ENCODE measurements around the gene VPS50. TPM values are rescaled to one million over a fixed set of nuclear protein-coding genes. Genes with fewer than 3 reads are reported as not detected.

VPS50 gene, protein sequence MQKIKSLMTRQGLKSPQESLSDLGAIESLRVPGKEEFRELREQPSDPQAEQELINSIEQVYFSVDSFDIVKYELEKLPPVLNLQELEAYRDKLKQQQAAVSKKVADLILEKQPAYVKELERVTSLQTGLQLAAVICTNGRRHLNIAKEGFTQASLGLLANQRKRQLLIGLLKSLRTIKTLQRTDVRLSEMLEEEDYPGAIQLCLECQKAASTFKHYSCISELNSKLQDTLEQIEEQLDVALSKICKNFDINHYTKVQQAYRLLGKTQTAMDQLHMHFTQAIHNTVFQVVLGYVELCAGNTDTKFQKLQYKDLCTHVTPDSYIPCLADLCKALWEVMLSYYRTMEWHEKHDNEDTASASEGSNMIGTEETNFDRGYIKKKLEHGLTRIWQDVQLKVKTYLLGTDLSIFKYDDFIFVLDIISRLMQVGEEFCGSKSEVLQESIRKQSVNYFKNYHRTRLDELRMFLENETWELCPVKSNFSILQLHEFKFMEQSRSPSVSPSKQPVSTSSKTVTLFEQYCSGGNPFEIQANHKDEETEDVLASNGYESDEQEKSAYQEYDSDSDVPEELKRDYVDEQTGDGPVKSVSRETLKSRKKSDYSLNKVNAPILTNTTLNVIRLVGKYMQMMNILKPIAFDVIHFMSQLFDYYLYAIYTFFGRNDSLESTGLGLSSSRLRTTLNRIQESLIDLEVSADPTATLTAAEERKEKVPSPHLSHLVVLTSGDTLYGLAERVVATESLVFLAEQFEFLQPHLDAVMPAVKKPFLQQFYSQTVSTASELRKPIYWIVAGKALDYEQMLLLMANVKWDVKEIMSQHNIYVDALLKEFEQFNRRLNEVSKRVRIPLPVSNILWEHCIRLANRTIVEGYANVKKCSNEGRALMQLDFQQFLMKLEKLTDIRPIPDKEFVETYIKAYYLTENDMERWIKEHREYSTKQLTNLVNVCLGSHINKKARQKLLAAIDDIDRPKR
- total RNA-seq = 26.1 and 33.4 TPM in 2 replicates

DNA sequence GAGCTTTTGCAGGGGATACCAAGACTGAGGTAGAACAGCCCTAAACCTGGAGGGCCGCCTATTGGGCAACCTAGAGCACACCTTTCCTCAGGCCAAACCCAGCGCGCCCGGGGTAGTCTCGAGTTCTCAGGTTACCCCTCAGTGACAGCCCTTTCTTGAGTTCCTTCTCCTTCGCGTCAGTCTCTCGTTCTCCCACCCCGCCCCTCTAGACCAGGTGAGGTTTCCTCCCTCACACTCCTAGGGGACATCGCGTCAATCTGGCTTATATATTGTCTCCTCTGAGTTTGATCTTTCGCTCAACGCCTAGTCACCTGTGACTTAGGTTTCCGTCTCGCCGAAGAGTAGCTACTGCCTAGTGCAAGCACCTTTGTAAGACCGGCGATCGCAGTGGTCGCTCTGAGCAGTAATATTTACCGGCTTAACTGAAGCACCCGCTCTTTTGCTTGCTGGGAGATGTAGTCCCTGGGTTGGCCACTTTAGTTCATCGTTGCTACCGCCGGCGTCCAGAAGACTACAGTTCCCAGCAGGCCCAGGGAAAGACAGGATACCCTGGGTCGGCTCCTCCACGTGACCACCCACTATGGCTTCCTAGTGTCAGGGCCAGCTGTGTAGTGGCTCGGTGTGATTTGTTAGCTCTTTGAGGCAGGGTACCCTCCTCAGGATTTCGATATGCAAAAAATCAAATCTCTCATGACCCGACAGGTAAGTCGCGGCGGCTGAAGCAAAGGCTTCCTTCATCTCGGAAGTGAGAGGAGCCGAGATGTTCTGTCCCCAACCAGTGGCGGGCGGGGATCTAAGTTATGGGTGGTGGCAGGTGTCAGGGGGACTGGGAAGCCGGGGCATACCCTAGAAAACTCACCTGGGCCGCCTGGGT, at the start of gene VPS50:
VPS50 (plus strand) TSS at position 568 of the 874 bp plus-strand sequence; CDS start at position 670, 102 bp downstream.
- DNase-seq (ENCODE audit: low read depth) (peak; percentile 95), FAIRE-seq (peak; percentile 97)
- TF ChIP-seq, protein P1, sequence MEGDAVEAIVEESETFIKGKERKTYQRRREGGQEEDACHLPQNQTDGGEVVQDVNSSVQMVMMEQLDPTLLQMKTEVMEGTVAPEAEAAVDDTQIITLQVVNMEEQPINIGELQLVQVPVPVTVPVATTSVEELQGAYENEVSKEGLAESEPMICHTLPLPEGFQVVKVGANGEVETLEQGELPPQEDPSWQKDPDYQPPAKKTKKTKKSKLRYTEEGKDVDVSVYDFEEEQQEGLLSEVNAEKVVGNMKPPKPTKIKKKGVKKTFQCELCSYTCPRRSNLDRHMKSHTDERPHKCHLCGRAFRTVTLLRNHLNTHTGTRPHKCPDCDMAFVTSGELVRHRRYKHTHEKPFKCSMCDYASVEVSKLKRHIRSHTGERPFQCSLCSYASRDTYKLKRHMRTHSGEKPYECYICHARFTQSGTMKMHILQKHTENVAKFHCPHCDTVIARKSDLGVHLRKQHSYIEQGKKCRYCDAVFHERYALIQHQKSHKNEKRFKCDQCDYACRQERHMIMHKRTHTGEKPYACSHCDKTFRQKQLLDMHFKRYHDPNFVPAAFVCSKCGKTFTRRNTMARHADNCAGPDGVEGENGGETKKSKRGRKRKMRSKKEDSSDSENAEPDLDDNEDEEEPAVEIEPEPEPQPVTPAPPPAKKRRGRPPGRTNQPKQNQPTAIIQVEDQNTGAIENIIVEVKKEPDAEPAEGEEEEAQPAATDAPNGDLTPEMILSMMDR (IDR thresholded peaks at IDR 0.05; ENCODE audit: insufficient read depth, low read length, severe bottlenecking) = no peak
- H3K4me3 ChIP-seq (ENCODE audit: low read depth, low read length) = peak within 1 kb of the TSS; percentile 87
- no peaks in the 10 kb centered on the region for H3K27me3 ChIP-seq (ENCODE audit: control insufficient read depth, insufficient read depth, low read length)
- no peaks in the 10 kb centered on the region for H3K36me3 ChIP-seq (ENCODE audit: control insufficient read depth, insufficient read depth, low read length)

DNA sequence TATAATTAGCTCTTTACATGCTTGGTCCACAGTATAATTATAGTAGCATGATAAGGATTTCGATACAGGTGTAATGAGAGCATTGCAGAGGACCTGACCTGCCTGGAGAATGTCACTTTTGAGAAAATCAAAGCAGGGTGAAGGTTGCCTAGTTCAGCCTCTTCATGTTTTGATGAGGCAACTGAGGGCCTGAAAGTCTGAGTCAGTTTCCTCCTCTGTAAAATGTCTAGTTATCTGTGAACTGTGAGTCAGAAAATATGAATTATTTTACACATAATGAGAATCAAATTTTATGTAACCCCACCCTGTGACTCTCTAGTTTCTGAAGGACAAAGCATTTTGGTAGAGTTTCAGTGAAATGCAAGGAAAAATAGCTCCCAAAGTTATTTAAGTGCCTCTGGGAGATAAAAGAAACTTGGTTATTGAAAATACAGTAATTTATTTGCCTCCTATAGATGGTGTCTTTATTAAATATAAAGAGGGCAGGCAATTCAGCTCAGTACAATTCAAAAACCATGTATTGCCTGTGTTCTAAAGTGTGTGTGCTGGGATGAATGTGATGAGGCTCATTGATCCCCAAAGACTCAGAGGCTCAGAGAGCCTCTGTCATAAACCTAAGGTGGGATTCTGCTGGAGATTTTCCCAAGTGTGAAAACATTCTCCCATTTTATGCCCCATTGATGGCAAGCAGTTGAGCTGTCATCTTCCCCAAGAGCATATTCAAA, 46.7 kb upstream of the VPS50 start:
- H3K36me3 ChIP-seq (ENCODE audit: control insufficient read depth, insufficient read depth, low read length) = no peaks in the 10 kb centered on the region
- H3K4me3 ChIP-seq (ENCODE audit: low read depth, low read length) = no peak overlapping the region
- DNase-seq (ENCODE audit: low read depth) (peak; percentile 86), FAIRE-seq (no peak)
- H3K27me3 ChIP-seq (ENCODE audit: control insufficient read depth, insufficient read depth, low read length) = no peaks in the 10 kb centered on the region
- TF ChIP-seq, protein P1 (IDR thresholded peaks at IDR 0.05; ENCODE audit: insufficient read depth, low read length, severe bottlenecking) = no peak

DNA sequence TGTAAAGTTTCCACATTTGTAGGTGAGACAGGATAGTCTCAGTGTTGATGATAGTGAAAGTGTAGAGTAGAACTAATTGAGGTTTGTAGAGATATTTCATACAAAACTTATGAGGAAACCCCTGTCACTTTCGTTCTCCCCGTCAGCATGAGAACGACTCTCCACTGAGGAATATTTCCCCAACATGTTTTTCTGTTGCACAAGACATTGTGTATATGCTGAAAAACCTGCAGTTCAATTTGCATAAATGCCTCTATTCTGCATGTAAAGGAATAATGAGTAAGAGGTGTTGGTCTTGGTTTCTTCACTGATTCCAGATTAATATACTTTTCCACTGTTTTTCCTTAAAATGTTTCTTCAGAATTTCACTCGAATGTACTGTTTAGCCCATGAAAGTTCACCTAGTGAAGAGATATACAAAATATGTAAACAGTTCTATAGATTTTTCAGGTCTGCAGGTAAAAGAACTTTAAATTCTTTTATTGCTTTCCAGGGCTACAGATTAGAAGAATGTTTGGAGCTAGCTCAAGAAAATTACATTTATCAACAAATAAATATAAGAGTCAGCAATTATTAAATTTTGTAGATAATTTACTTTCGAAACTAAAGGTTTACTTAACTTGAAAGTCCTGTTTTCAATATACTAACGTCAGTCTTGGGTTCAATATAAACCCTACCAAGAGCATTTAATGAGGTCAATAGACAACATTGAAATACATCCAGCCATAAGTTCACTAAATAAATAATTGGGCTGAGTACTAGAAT, 43.1 kb upstream of the VPS50 start:
- TF ChIP-seq, protein P1 (IDR thresholded peaks at IDR 0.05; ENCODE audit: insufficient read depth, low read length, severe bottlenecking) = no peak
- Histone ChIP-seq H3K36me3 (ENCODE audit: control insufficient read depth, insufficient read depth, low read length) (no peaks in the 10 kb centered on the region), H3K4me3 (ENCODE audit: low read depth, low read length) (no peak overlapping the region), H3K27me3 (ENCODE audit: control insufficient read depth, insufficient read depth, low read length) (no peaks in the 10 kb centered on the region)
- DNase-seq (ENCODE audit: low read depth) (no peak), FAIRE-seq (no peak)

DNA sequence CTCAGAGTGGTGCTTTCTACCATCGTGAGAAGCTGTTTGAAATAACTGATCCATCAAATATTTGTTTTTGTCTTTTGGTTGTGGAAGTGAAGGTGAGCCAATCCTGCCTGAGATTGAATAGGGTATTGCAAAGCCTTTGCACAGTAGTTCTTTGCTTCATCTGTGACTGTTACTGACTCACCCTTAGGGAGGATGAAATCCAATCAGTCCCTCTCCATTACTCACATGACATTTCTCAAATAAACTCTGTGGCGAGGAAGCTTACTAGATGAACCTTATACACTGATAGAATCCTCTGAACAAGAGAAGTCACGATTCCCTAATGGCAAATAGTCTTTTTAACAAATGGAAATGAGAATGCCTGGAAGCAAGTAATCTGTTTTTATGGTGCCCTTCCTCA, 37.8 kb upstream of the VPS50 start:
- FAIRE-seq = peak; percentile 75
- peak; percentile 86 for DNase-seq (ENCODE audit: low read depth)
- no peaks in the 10 kb centered on the region for H3K27me3 ChIP-seq (ENCODE audit: control insufficient read depth, insufficient read depth, low read length)
- H3K4me3 ChIP-seq (ENCODE audit: low read depth, low read length) = no peak overlapping the region
- TF ChIP-seq, protein P1 (IDR thresholded peaks at IDR 0.05; ENCODE audit: insufficient read depth, low read length, severe bottlenecking) = no peak
- H3K36me3 ChIP-seq (ENCODE audit: control insufficient read depth, insufficient read depth, low read length) = no peaks in the 10 kb centered on the region
